Stomach (tissue), 9 donors: ENCODE measurements around the gene AKR1B1. TPM values are rescaled to one million over a fixed set of nuclear protein-coding genes. Genes with fewer than 3 reads are reported as not detected.

Source experiments
- DNase-seq, 2 donors: peaks; one replicate each; pipeline versions ENCODE4 v3.0.0 to v3.0.0-alpha.2; 2013 to 2019
- H3K27ac ChIP-seq, 5 donors: fragments of 200-600 bp in 4 of 5; sonication (generic) in 4 of 5; one replicate each; pipeline ENCODE4 v1.5.1; 2013 to 2019; ENCODE audit warnings: mild to moderate bottlenecking in 1 of 5, moderate library complexity in 1 of 5
- H3K27me3 ChIP-seq, 3 donors: fragments of 200-600 bp; sonication (generic); one replicate each; pipeline ENCODE4 v1.5.1; 2017 to 2019; ENCODE audit warnings: mixed run types in 1 of 3
- H3K36me3 ChIP-seq, 4 donors: fragments of 200-600 bp; sonication (generic); 1 replicate in 3 of 4; 2 replicates in 1 of 4; pipeline ENCODE4 v1.5.1; 2016 to 2019
- H3K4me1 ChIP-seq, 4 donors: fragments of 200-600 bp; sonication (generic); one replicate each; pipeline ENCODE4 v1.5.1; 2016 to 2019
- H3K4me3 ChIP-seq, 4 donors: fragments of 200-600 bp; sonication (generic) in 3 of 4; one replicate each; pipeline ENCODE4 v1.5.1; 2016 to 2019; ENCODE audit warnings: mild to moderate bottlenecking in 1 of 4
- H3K9me3 ChIP-seq, 4 donors: fragments of 200-600 bp; sonication (generic); one replicate each; pipeline ENCODE4 v1.5.1; 2016 to 2019
- EP300 ChIP-seq: sonication (generic); formaldehyde crosslinking; IDR thresholded peaks from one replicate; pipeline ENCODE4 v1.6.1; 2017; ENCODE audit warnings: antibody characterized with exemption
- POLR2A ChIP-seq, 4 donors: fragments of 450-650 bp; IDR thresholded peaks; one replicate each; pipeline ENCODE4 v1.6.1; 2016; ENCODE audit warnings: antibody characterized with exemption in 4 of 4, control low read depth in 2 of 4, mild to moderate bottlenecking in 1 of 4, moderate library complexity in 1 of 4
- POLR2AphosphoS5 ChIP-seq, 3 donors: sonication (generic); formaldehyde crosslinking; IDR thresholded peaks; one replicate each; pipeline ENCODE4 v1.6.1; 2016; ENCODE audit warnings: antibody characterized with exemption in 3 of 3
- WGBS, 5 donors: extraction: QIAGEN DNeasy Blood & Tissue Kit in 3 of 5; methylation state at CpG; one replicate each; pipeline versions ENCODE4 v1.1.5 to v1.1.7; 2013 to 2018; 5-methylcytosine and 5-hydroxymethylcytosine counted together
- intact Hi-C: fragments of 100-400 bp; cut with DNase I; formaldehyde crosslinking; loops from one replicate; pipeline ENCODE4 v1.15.1; 2023; ENCODE audit warnings: low total_unique reads
- polyA plus RNA-seq, 3 donors: library from polyadenylated mRNA; stranded (reverse); fragments of 200-250 nt; gene quantifications; one replicate each; pipeline ENCODE4 v1.2.3, GENCODE V29; 2013
- total RNA-seq, 5 donors: library from RNA; depleted of rRNA; stranded (reverse); fragments of >200 nt; gene quantifications; one replicate each; pipeline versions ENCODE4 v1.1.0 to v1.2.3, GENCODE V29; 2014 to 2016
- TF ChIP-seq, protein P1 (sequence below), 7 experiments: fragments of 450-650 bp in 4 of 7; fragments of 200-600 bp in 3 of 7; sonication (generic) in 3 of 7; IDR thresholded peaks; one replicate each; pipeline ENCODE4 v1.5.1; 2016 to 2019; ENCODE audit warnings: antibody characterized with exemption in 7 of 7, control low read depth in 2 of 7, mild to moderate bottlenecking in 1 of 7
- donor health status: healthy with polysubstance abuse.
- donor health status: Bipolar disorder and iron deficiency.
- donor health status: healthy.

AKR1B1 gene
- total and polyA plus RNA-seq, 8 donors: 2.9 to 186 (median 38.5) TPM

DNA sequence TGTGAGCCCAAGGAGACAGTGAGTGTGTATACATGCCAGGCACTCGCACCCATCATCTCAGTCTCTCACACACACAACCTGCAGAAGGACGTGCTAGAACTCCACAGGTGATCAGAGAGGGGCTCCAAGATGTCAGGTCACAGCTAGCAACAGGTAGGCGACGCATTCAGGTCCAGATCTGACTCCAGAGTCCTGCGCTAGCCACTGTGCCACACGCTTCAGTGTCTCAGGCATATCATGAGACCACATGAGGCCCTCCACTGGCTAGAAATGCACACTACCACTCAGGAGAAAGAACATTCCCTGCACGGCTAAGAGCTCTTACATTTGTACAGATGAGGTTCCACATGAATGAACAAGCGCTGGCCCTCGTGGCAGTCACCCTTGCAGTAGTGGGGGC is 11.5 kb downstream of the AKR1B1 start:
- Histone ChIP-seq H3K36me3 (peaks cover 69 to 94% (median 93%) of the 10 kb centered on the region in 4 donors), H3K4me1 (peaks cover 0 to 10% (median 0%) of the 10 kb centered on the region in 4 donors), H3K27ac (no peak overlapping the region), H3K9me3 (no peaks in the 10 kb centered on the region), H3K4me3 (no peak overlapping the region), H3K27me3 (no peaks in the 10 kb centered on the region)
- 88 to 94% (median 91%) methylated on average over 9 of the region's 9 CpGs for WGBS, 5 donors
- no peak for DNase-seq
- intact Hi-C loops: no loop called here
- TF ChIP-seq EP300: no peak
- TF ChIP-seq, protein P1, sequence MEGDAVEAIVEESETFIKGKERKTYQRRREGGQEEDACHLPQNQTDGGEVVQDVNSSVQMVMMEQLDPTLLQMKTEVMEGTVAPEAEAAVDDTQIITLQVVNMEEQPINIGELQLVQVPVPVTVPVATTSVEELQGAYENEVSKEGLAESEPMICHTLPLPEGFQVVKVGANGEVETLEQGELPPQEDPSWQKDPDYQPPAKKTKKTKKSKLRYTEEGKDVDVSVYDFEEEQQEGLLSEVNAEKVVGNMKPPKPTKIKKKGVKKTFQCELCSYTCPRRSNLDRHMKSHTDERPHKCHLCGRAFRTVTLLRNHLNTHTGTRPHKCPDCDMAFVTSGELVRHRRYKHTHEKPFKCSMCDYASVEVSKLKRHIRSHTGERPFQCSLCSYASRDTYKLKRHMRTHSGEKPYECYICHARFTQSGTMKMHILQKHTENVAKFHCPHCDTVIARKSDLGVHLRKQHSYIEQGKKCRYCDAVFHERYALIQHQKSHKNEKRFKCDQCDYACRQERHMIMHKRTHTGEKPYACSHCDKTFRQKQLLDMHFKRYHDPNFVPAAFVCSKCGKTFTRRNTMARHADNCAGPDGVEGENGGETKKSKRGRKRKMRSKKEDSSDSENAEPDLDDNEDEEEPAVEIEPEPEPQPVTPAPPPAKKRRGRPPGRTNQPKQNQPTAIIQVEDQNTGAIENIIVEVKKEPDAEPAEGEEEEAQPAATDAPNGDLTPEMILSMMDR (IDR thresholded peaks at IDR 0.05): no peak
- TF ChIP-seq POLR2A (IDR thresholded peaks at IDR 0.05): no peak
- no peak for TF ChIP-seq POLR2AphosphoS5 (IDR thresholded peaks at IDR 0.05)

DNA sequence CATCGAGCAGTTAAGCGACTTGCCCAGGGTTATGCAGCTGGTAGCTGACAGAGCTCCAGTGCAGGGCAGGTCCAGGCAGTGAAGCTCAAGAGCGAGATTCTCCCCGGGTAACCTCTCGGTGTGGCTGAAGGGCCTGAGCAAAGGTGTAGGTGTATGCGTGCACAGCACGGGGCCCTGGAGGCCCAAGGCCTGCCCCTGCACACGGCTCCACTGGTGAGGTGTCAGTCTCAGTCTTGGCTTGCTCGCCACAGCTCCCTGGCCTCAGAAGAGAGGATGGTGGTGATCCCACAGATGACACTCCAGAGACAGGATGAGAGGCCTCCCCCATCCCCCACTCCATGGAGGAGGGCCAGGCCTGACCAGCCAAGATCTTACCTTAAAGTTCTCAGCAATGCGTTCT is 12.0 kb downstream of the AKR1B1 start:
- TF ChIP-seq EP300: no peak
- no peak for TF ChIP-seq POLR2AphosphoS5 (IDR thresholded peaks at IDR 0.05)
- no peak for TF ChIP-seq POLR2A (IDR thresholded peaks at IDR 0.05)
- H3K4me1 ChIP-seq: peaks cover 0 to 6% (median 0%) of the 10 kb centered on the region in 4 donors
- no peak for DNase-seq
- 93 to 97% (median 96%) methylated on average over 9 to 10 of the region's 10 CpGs for WGBS, 5 donors
- H3K4me3 ChIP-seq: no peak overlapping the region
- H3K9me3 ChIP-seq: no peaks in the 10 kb centered on the region
- H3K27ac ChIP-seq: no peak overlapping the region
- no peaks in the 10 kb centered on the region for H3K27me3 ChIP-seq
- H3K36me3 ChIP-seq: peaks cover 71 to 99% (median 98%) of the 10 kb centered on the region in 4 donors
- intact Hi-C loops: no loop called here

DNA sequence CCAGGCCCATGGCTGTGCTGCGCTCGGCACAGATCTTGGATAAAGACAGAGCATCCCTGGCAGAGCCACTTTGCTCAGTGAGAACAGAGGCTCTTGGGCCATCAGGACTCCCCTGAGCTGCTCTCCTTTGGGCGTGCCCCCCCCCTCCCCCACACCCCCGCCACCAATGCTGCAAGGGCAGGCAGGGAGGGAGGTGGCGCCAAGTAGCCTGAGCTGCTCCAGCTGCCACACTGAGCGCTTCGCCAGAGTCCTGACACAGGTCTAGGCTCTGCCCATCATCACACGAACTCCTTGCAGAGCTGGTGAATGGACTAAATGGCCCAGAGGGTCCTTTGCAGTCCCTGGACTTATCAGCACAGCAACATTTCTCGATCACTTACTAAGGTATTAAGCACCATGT is 12.5 kb downstream of the AKR1B1 start:
- Histone ChIP-seq H3K27ac (no peak overlapping the region), H3K4me1 (peaks cover 0 to 1% (median 0%) of the 10 kb centered on the region in 4 donors), H3K4me3 (no peak overlapping the region), H3K36me3 (peaks cover 71 to 100% (median 99%) of the 10 kb centered on the region in 4 donors), H3K27me3 (no peaks in the 10 kb centered on the region), H3K9me3 (no peaks in the 10 kb centered on the region)
- WGBS, 5 donors: 78 to 97% (median 95%) methylated on average over 6 to 9 of the region's 9 CpGs
- intact Hi-C loops: no loop called here
- TF ChIP-seq POLR2AphosphoS5 (IDR thresholded peaks at IDR 0.05): no peak
- TF ChIP-seq, protein P1 (IDR thresholded peaks at IDR 0.05): no peak
- TF ChIP-seq POLR2A (IDR thresholded peaks at IDR 0.05): no peak
- DNase-seq: no peak

DNA sequence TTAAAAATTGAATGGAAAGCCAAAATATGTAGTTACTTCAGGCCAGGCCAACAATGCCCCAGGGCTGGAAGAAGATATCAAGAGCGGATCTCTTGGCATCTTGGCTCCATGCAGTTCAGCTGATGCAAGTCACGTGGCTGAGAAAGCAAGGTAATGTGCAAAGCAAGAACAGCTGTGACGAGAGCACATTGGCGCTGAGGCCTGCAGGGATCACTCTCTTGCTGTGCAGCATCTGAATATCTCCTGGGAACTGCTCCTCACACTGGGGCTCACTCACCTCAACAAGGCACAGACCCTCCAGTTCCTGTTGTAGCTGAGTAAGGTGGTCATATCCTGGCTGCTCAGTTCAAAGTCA is 14.0 kb downstream of the AKR1B1 start:
- intact Hi-C loops: loop anchor here (5.0 kb wide), 1 partner anchor 162 kb away; no protein-coding TSS in a partner anchor
- Histone ChIP-seq H3K27ac (no peak overlapping the region), H3K4me3 (no peak overlapping the region), H3K4me1 (no peaks in the 10 kb centered on the region), H3K36me3 (peaks cover 61 to 100% (median 99%) of the 10 kb centered on the region in 4 donors), H3K27me3 (no peaks in the 10 kb centered on the region), H3K9me3 (no peaks in the 10 kb centered on the region)
- DNase-seq: no peak
- TF ChIP-seq, protein P1 (IDR thresholded peaks at IDR 0.05): no peak
- TF ChIP-seq POLR2A (IDR thresholded peaks at IDR 0.05): no peak
- TF ChIP-seq POLR2AphosphoS5 (IDR thresholded peaks at IDR 0.05): no peak
- no peak for TF ChIP-seq EP300
- 90 to 98% (median 95%) methylated on average over 4 of the region's 4 CpGs for WGBS, 5 donors

DNA sequence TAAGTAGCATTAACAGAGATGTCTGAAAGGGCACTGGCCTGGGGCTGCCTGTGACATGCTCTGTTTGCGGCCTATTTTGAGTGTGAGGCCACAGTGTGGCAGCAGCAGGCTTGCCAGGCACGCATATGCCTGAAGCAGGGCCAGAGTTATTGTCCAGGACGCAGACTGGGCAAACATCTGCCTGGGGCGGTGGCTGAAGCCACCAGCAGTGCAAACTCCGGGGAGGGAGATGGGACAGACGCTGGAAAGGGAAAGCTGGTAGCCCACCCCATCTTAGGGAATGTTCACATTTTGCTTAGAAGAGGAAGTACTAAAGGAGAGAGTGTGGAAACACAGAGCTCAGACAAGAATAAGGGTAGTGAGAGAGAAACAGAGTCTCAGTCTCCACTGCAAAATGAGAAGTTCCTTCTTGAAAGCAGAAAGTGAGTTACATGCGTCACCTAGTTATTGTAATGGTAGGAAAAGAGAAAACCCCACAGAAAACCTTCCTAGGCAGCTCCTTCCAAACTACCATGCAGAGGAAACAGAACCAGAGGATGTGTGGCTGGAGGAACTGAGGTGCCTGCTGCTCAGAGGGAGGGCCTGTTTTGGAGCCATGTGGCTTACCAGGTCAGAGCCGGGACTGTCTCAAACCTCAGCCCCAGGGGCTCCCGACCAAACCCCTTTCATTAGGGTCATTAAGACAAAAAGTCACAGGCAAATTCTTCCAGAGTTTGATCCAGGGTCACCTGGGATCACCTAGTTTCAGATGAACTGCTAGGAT is 14.5 kb downstream of the AKR1B1 start:
- intact Hi-C loops: loop anchor here (5.0 kb wide), 1 partner anchor 163 kb away; no protein-coding TSS in a partner anchor
- no peaks in the 10 kb centered on the region for H3K27me3 ChIP-seq
- H3K27ac ChIP-seq: no peak overlapping the region
- no peaks in the 10 kb centered on the region for H3K9me3 ChIP-seq
- no peaks in the 10 kb centered on the region for H3K4me1 ChIP-seq
- no peak overlapping the region for H3K4me3 ChIP-seq
- 54 to 80% (median 59%) methylated on average over 9 of the region's 9 CpGs for WGBS, 5 donors
- peaks cover 55 to 99% (median 96%) of the 10 kb centered on the region in 4 donors for H3K36me3 ChIP-seq
- DNase-seq: no peak
- TF ChIP-seq POLR2AphosphoS5 (IDR thresholded peaks at IDR 0.05) (no peak), EP300 (no peak)
